PFSK-1 (cell line): ENCODE results near the gene SCFD1.

Experiments used
- FOXP2 ChIP-seq: optimal IDR thresholded peaks from 2 replicates; pipeline ENCODE3; 2011; ENCODE audit warnings: borderline replicate concordance, control low read depth, inconsistent platforms; ENCODE audit not compliant: insufficient read depth; ENCODE audit errors: extremely low read length, extremely low read depth
- POLR2AphosphoS5 ChIP-seq: IDR thresholded peaks from 2 replicates; pipeline ENCODE4 v1.6.1; 2012; ENCODE audit warnings: low read depth, mild to moderate bottlenecking, control low read depth, low read length, moderate library complexity
- SIN3A ChIP-seq: IDR thresholded peaks from 2 replicates; pipeline ENCODE4 v1.6.1; 2012; ENCODE audit warnings: mild to moderate bottlenecking, low read length, moderate library complexity, borderline replicate concordance; ENCODE audit not compliant: insufficient read depth
- TAF1 ChIP-seq: IDR thresholded peaks from 2 replicates; pipeline ENCODE4 v1.6.1; 2012; ENCODE audit warnings: low read length, control low read depth, borderline replicate concordance; ENCODE audit not compliant: insufficient read depth
- TF ChIP-seq, protein P1 (sequence below), 2 experiments: IDR thresholded peaks; 2 replicates each; pipeline versions ENCODE4 v1.6.1 to v1.8.0; 2011 to 2012; ENCODE audit warnings: low read depth in 2 of 2, low read length in 2 of 2, control low read depth in 1 of 2, inconsistent platforms in 1 of 2, mild to moderate bottlenecking in 1 of 2, moderate library complexity in 1 of 2; ENCODE audit not compliant: insufficient read depth in 1 of 2

Gene SCFD1

GRCh38 chr14:30751646-30752416, 129.7 kb downstream of the SCFD1 start:
- TF ChIP-seq, protein P1, sequence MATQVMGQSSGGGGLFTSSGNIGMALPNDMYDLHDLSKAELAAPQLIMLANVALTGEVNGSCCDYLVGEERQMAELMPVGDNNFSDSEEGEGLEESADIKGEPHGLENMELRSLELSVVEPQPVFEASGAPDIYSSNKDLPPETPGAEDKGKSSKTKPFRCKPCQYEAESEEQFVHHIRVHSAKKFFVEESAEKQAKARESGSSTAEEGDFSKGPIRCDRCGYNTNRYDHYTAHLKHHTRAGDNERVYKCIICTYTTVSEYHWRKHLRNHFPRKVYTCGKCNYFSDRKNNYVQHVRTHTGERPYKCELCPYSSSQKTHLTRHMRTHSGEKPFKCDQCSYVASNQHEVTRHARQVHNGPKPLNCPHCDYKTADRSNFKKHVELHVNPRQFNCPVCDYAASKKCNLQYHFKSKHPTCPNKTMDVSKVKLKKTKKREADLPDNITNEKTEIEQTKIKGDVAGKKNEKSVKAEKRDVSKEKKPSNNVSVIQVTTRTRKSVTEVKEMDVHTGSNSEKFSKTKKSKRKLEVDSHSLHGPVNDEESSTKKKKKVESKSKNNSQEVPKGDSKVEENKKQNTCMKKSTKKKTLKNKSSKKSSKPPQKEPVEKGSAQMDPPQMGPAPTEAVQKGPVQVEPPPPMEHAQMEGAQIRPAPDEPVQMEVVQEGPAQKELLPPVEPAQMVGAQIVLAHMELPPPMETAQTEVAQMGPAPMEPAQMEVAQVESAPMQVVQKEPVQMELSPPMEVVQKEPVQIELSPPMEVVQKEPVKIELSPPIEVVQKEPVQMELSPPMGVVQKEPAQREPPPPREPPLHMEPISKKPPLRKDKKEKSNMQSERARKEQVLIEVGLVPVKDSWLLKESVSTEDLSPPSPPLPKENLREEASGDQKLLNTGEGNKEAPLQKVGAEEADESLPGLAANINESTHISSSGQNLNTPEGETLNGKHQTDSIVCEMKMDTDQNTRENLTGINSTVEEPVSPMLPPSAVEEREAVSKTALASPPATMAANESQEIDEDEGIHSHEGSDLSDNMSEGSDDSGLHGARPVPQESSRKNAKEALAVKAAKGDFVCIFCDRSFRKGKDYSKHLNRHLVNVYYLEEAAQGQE (IDR thresholded peaks at IDR 0.05; ENCODE audit: insufficient read depth in 1 of 2, low read depth in 2 of 2, low read length in 2 of 2): no peak
- TF ChIP-seq POLR2AphosphoS5 (no peak), TAF1 (no peak), SIN3A (no peak), FOXP2 (no peak)

DNA sequence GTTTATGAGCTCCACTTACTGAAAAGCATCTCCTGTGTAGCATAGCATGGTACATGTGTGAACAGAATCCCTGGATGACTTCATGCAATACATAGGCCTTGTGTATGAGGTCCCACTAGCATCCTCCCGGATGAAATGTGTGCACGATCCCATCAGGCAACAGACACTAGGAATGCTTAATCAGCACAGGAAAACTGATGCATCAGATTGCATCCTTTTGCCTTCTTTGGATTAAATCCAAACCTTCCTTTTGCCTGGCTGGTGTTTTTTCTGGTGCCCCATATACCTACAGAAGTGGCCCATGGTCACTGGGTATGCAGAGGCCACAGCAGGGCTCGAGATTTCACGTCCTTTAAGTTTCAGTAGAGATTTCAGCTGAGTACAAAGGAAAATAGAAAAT, 131.3 kb downstream of the SCFD1 start:
- TF ChIP-seq, protein P1 (IDR thresholded peaks at IDR 0.05; ENCODE audit: insufficient read depth in 1 of 2, low read depth in 2 of 2, low read length in 2 of 2): no peak
- no peak for TF ChIP-seq SIN3A
- no peak for TF ChIP-seq POLR2AphosphoS5

DNA sequence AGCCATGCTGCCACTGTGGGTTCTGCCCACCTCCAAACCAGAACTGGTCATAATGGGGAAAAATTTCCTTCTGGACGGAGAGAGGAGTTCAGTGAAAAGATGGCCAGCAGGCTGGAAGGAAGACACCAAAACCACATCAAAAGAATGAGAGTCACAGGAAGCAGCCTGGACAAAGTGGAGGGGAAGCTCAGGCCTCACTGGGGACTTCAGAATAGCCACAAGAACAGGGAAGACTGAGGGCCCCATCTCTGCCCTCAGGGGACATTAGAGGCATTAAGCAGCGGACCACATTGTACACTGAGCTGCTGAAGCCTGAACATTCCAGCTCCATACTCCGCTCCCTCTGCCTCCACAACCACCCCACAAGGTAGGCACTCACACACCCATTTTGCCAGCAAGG, 132.7 kb downstream of the SCFD1 start:
- TF ChIP-seq FOXP2 (no peak), SIN3A (no peak), POLR2AphosphoS5 (no peak), TAF1 (no peak)
- TF ChIP-seq, protein P1 (IDR thresholded peaks at IDR 0.05; ENCODE audit: insufficient read depth in 1 of 2, low read depth in 2 of 2, low read length in 2 of 2): no peak

GRCh38 chr14:30756594-30756993, 134.5 kb downstream of the SCFD1 start:
- no peak for TF ChIP-seq SIN3A

DNA sequence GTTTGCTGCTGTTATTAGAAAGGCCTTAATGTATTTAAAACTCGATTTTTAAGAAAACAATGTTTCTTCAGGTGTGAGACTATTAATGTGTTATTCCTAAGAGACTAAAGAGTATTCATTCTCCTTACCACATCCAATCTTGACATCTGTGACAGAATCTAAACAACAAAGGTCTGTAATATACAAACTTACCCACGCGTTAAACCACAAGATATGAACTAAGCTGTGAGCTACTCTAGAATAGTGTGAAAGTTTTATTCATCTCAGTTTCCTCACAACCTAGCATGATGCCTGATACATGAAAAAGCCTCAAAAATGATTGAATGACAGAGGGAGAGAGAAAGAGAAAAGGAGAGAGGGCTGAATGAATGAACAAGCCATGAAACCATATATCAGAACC, 135.0 kb downstream of the SCFD1 start:
- TF ChIP-seq, protein P1 (IDR thresholded peaks at IDR 0.05; ENCODE audit: insufficient read depth in 1 of 2, low read depth in 2 of 2, low read length in 2 of 2): no peak
- no peak for TF ChIP-seq TAF1
- no peak for TF ChIP-seq SIN3A
- no peak for TF ChIP-seq FOXP2
- TF ChIP-seq POLR2AphosphoS5: no peak
